ENCODE measurements around the gene SLC45A3.
A peak's percentile ranks its signal among the peaks of the same experiment; 100 is the strongest.

SLC45A3 gene

DNA sequence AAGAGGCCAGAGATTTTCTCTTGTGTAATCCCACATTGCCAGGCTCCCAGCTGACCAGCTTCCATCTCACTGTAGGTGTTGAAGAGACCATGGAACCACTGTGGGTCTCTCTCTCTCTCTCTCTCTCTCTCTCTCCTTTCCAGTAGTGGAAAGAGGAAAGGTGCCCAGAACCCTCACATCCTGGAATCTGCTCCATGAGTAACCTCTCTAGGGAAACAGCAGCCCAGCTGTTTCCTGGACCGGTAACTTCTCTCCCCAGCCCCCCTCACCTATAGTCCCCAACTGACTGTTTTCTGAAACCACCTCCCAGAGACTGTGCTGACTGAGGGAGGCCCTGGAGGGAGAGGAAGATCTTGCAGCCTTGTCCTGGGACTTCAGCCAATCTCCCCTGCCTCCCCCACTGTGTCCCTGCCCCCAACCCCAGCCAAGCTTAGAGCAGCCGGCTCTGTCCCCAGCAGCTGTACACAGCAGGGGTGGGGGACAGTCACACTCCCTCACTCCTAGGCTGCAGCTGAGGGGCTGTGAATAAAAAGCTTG lies 20.6 kb upstream of the SLC45A3 start:
- DNase-seq = peak; percentile 37

DNA sequence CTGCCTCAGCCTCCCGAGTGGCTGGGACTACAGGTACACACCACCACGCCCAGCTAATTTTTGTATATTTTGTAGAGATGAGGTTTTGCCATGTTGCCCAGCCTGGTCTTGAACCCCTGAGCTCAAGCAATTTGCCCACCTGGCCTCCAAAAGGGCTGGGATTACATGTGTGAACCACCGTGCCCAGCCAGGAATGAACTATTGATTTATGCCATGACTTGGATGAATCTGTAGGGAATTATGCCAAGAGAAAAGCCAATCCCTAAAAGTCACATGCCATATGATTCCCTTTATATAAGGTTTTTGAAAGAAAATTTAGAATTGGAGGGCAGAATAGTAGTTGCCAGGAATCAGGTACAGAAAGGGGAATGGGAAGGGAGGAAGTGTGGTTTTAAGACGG lies 19.1 kb upstream of the SLC45A3 start:
- DNase-seq = no peak

DNA sequence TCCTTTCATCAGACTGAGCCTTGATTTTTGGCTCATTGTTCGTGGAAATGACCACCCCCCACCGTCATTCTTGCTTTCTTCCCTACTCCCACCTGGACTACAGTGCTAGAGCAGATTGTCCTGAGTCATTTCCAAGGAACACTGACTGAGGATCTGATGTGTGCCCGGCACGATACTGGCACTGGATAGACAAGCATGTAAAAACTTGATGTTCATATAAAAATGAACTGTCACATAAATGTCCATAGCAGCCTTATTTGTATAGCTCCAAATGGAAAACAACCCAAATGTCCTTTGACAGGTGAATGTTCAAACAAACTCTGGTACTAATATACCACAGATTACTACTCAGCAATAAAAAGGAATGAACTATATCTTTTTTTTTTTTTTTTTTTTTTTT lies 18.6 kb upstream of the SLC45A3 start:
- DNase-seq = no peak

DNA sequence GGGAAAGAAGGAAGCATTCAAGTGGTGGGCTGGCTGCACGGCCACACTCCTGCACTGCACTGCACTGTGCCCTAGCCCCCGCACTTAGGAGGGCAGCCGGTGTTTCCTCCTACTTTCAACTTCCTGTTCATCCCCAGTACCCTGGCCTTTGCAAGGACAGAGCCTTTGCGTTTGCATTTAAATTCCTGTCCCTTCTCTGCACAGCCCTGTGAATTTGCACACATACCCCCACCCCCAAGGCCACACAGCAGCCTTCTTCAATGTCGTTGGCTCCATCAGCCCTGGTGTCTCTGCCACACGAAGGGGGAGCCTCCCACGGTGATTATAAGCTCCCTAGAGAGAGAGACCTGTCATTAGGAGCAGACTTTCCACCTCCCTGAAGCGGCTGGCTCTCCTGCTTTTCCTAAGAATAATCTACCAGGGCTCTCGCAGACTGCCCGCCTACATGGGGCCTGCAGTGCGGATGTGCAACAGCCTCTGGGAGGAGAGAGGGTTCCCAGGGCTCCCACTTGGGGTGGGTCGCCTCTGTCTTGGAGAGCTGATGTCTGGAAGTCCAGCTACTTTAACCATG lies 13.2 kb upstream of the SLC45A3 start:
- DNase-seq = no peak

DNA sequence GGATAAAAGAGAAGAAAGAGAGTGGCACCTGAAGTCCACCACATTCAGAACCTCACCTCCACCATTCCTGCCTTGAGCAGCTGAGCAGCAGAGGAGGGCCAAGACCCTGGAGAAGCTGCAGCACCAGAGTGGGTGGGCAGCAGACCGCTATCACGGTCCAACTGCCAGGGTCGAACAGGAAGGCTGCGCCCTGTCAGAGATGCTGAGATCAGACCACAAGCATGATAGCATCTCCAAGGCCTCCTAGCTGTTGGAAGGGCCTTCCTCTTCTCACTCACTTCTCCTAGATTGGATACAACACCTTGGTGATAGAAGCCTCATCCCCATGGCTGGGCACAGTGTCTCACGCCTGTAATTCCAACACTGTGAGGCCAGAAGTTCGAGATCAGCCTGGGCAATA lies 12.1 kb upstream of the SLC45A3 start:
- peak; percentile 72 for DNase-seq

DNA sequence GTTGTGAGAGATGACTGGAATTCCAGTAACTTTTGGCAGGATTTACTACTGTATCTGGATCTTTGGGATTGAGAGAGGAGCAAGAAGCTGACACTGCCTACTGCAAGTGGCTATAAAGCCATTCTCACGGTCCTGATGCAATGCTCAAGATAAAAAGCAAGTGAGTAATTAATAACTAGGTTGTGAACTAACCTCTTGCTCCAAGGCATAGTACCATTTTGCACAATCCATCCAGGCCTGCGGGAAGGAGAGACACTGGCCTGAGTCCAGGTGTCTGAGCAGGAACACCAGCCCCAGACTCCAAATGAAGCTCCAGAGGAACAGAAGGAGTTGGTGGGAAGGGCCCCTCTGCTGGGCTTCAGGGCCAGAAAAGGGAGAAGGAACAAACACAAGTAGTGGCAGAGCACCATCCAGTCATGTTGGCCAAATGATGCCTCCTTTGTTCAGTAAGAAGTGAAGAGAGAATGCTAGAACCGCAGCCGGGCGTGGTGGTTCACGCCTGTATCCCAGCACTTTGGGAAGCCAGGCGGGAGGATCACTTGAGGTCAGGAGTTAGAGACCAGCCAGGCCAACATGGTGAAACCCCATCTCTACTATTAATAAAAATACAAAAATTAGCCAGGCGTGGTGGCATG lies 9.9 kb upstream of the SLC45A3 start:
- DNase-seq = no peak

DNA sequence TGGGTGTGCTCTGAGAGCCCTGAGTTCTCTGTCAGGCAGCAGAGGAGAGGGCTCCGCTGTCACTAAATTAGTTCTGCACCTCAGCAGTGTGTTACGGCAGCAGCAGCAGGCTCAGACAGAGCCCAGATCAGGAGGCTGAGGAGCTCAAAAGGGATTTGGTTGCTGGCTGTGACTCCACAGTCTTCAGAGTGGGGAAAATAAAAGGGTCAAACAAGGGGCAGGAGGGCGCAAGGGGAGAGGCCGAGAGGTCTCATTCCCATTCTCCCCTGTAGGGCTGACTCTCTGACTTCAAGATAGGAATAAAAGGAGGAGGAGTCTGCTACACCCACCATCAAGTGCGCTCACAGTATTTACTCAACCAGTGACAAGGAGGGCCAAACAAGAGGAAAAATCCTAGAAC lies 9.2 kb upstream of the SLC45A3 start:
- no peak for DNase-seq

DNA sequence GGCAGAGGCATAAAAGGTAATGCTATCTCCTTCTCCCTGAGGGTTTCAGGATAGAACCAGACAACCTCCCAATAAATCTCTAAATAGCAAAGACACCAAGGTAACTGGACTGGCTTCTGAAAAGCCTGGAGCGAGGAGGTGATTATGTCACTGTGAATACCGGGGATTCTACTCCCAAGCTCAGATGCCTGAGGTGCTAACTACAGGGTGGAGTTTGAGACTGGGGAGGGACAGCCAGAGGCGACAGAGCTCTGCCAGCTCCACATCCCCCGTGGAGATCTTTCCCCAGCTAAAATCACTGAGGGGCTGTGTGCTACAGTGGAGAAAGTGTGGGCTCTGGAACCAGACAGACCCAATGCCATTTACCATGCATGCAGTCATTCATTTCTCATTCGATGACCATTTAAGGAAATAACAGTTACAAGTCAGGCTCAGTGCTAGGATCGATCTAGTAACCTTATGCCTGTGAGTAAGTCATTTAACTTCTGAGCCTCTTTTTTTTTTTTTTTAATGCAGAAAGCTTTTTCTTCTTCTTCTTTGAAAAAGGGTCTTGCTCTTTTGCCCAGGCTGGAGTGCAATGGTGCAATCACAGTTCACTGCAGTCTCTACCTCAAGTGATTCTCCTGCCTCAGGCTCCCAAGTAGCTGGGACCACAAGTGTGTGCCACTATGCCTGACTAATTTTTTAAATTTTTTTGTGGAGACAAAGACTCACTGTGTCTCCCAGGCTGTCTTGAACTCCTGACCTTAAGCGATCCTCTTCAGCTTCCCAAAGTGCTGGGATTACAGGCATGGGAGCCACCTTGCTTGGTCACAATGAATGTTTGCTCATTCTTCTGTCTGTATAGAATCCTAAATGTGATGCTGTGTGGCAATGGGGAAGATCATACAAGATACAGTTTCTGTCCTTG lies 8.1 kb upstream of the SLC45A3 start:
- DNase-seq = no peak

DNA sequence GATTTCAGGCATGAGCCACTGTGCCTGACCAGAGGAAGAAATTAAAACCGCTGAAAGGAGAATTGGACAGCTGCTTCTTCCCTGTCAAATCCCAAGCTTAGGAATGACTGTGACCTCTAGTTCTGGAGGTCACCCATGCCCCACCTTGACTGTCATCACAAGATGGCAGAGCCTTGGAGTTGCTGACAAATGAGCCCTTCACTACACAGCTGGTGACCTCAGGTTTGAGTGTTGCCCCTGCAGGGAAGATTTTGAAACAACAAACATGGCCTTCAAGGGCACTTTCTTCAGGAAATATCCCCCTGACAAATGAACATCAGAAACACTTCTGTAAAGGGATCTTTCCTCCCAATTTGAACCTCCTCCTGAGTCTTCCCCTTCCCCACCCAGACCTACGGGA lies 6.9 kb upstream of the SLC45A3 start:
- no peak for DNase-seq

DNA sequence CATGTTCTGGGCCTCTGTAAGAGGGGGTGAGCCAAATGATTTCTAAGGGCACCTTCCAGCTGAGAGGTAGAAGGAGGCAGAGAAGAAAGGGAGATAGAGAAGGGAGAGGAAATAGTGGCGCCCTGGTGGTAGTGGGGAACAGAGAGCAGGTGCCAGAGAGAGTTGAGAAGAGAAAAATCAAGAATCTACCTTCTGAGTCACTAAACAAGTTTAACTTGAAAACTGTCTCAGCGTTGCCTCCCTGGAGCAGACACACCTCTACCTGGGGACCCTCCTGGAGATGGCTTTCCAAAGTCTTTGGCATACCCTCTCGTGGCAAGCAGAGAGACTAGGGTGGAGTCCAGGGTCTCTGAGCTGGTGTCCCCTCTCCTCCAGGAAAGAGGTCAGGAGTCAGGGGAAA lies 1.1 kb upstream of the SLC45A3 start:
- DNase-seq = no peak

DNA sequence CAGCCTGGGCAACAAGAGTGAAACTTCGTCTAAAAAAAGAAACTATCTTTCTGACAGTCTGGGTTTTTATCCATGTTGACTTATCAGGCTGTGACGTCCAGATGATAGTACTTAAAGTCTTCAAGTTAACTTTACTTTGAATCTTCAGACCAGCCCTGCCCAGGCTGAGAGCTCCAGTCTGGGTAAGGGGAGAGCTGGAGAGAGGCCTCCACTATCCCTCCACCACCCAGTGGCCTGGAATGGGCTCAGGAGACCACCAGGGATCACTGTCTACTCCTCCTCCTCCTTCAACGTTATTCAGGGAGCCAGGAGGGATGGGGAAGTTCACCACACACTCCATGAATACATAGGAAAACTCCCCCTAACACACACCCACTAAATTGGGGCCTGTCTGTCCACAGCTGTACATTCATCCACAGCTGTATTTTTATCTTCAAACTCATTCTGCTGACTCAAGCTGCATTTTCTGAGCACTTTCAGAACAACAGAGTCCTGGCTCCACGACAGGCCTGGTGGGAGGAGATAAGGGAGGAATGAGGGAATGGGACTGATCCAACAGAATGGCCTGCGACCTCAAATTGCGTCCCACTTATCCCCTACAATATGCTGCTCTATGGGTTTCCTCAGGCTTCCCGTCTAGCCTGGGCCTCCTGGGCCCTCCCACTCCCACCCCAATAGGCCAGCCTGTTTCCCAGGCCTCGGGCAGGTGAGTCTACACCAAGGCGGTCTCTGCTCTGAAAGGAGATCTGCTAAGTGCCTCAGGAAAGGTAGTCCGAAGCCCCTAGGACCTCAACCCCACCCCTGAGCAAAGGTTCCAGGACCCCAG lies 1.8 kb downstream of the SLC45A3 start:
- peak; percentile 93 for DNase-seq

DNA sequence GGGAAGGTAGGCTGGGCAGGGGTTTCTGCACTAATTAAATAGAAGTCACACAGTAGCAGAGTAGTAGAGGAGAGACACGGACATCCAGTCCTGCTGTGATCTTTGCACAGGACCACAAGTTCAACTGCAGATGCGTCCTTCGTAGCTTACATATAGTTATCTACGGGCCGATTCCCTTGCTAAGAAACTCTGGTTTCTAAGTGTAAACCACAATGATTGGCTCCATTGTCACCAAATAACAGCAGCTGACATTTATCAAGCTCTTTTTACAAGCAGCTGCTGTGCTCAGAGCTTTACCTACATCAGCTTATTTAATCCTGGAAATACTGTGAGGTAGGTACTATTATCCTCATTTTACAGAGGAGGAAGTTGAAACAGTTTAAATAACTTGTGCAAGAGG lies 3.1 kb downstream of the SLC45A3 start:
- peak; percentile 72 for DNase-seq

DNA sequence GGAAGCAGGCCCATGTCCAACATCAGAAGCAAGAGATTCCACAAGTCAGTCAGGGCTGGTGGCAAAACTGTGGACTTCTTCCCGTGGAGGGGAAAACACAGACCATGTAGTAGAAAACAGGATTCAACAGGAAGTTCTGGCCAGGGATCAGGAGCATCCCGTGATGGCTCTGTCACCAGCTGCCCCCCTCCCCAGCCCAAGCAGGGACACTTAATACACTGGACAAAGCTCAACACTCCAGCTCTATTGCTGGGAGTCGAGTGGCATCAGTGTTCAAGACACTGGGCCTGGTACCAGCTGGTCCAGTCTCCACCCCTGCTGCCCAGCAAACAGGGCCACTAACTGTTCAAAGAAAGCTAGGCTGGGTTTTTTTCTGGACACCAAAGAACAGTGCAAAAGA lies 3.7 kb downstream of the SLC45A3 start:
- no peak for DNase-seq

DNA sequence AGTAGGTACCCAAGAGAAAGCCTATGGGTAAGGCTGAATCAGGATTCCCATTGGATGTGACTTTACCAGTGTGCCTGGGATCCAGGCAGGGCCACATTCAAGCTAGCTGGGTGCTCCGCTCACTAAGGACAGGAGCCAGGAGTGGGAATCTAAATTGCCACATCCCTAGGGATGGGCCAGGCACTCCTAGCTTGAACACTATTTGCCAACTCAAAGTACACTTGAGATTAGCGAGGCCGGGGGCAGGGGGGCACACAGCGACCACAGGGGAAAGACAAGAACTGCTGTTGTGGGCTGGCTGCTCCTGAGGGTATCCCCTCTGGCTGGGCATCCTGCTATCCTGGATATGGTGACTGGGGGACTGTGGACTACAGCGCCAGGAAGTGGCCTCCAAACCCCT lies 4.3 kb downstream of the SLC45A3 start:
- DNase-seq = no peak

DNA sequence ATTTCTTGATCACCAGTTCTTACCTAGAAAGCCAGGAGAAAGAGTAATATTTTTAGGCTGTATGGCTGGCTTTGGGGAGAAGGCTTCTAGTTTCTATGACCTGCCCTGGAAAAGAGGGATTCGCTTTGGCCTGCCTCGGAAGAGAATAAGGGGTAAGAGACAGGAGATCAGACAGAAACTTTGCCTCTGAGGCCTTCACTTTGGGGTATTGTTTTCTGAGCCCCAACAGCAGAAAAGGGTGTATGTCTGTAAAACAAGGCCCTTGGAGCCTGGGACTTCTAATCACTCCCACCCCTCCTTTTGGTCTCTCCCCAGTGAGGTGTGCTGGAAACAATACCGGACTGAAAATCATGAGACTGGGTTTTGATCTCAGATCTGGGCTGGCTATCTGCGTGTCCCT lies 5.1 kb downstream of the SLC45A3 start:
- no peak for DNase-seq

DNA sequence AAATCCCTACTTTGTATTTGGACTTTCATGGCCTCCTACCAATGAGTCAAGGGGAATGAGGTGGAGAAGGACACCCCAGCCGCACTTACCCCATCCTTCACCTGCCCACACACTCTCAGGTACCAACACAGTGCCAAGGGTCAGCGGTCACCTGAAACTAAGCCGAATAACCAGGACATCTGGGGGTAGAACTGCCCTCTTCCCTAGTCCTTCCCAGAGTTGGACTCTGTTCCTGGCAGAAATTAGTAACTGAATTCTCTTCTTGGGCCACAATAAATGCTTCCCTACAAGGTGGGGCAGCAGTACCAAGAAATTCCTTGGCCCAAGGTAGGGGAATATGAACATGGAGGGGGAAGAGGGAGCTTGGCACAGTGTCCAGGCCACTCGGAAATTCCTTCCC lies 7.3 kb downstream of the SLC45A3 start:
- DNase-seq = no peak

DNA sequence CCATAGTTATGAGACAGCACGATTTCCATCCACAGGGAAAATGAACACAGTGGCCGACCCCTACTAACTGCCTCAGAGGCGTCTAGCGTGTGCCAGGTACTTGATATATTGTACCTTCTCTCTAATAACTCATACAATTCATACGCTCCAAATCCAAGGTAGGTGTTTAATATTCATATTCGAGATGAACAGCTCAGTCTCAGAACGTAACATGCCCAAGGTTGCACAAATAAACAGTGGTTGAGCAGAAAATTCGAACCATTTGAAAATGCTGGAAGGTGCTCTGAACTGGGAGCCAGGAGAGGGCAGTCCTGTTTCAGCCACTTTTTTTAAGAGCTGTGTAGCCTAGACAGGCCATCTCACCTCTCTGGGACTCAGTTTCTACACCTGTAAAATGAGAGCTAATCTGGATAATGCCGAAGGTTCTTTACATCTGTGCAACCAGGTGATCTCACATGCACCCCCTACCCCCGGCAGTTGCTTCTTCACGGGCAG lies 7.9 kb downstream of the SLC45A3 start:
- no peak for DNase-seq

DNA sequence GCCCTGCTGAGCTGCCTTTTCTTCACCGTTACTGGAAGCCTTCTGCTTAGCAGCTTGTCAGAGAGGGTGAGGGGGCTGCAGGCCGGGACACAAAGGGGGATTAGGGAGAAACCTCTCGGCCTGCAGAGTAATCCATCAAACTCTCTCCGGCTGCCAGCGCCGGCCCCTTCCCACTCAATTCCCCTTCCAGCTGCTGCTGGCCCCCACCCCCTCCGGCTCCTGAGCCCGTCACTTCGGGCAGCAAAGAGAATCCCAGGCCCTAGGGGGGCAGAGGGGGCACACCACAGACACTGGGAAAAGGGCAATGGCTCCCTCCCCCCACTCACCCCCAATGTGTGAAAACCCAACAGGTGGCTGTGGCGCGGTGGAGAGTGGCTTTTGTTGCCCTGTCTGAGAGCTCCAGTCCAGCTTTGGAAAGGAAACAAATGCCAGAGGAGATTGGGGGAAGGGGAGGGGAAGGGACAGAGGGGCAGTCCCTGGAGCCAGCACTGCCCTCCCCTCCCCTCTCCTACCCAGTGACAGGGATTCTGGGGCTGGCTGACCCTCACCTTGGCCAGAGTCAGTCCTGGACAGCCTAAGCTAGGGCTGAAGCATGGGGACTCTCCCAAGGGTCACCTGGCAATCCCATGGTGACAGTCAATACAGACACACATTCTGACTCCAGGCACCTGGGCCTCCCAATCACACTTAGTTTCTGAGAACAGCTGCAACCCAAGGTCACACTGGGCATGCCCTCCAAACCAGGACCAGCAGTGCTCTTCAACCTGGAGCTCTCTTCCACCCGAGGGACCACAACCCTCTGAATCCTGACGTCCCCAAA lies 9.5 kb downstream of the SLC45A3 start:
- DNase-seq = no peak

DNA sequence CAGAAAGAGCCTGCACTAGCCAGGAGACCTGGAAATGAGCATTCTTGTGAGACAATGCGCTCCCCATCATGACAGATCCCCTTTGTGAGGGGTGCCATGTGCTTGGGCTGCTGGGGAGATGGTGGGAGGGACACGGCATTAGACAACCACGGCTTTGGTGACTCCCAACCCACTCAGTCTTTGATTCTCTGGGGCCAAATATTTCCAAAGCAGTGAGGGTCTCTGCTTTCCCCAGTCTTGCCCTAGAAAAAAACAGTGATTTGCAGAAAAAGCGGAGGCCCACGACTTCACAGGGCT lies 10.2 kb downstream of the SLC45A3 start:
- no peak for DNase-seq

DNA sequence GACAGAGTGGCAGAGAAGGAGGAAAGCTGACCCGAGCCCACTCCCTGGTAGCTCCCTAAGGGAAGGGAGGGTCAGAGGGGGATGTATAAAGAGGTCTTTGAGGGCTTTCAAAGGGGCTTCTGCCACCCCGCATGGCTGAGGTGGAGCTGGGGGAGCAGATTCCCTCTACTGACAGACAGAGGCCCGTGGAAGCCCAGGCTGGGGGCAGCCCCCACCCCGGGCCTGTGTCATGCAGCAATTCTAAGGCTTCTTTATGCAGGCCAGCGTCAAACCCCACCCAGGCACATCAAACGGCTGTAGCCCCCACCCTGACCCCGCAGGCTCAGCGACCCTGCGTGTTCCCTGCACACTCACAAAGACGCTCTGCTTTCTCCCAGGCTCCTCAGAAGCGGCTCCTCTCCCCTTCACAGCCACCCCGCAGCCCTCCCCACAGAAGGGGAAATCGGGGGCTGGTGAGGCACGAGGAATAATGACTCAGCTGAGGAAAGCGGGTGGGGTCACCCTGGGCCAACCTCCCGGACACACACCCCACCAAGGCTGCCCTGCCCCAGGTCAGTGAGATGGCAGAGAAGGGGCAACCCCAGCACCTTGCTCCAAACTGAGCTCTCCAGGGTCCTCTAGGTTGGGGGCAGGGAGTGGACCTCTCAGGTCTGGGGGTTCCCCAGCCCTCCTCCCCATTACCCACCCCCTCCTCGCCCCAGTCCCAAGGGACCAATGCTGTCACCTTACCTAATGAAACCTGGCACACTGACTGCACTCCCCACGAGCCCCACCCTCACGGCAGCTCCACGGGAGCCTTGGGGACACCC lies 10.8 kb downstream of the SLC45A3 start:
- DNase-seq = peak; percentile 58

DNA sequence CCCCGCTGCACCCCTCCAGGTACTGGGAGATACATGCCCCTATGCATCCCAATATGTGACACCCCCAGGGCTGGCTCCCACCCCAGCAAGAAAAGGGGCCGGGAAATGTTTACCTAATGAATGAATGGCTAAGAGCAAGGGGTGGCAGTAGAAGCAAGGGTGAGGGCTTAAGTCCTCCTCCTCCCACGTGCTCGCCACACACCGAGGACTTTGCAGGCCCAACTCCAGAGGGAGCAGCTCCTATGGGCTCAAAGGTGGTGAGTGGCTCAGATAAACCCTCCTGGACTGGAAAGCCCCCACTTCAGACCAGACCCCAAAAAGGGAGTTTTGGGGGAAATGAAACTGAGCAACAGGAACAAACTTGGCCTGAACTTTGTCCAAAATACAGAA lies 11.4 kb downstream of the SLC45A3 start:
- DNase-seq = peak; percentile 42
